VCaP (cell line): ENCODE data around the gene LYSMD3.

Experiments
- H3K27ac ChIP-seq: fragments of 450-650 bp; 2 replicates; pipeline ENCODE4 v1.5.1; 2017
- TF ChIP-seq, protein P1 (sequence below): fragments of 450-650 bp; conservative IDR thresholded peaks from 2 replicates; pipeline ENCODE4 v1.5.1; 2017; ENCODE audit warnings: mild to moderate bottlenecking, moderate library complexity

LYSMD3 gene

DNA sequence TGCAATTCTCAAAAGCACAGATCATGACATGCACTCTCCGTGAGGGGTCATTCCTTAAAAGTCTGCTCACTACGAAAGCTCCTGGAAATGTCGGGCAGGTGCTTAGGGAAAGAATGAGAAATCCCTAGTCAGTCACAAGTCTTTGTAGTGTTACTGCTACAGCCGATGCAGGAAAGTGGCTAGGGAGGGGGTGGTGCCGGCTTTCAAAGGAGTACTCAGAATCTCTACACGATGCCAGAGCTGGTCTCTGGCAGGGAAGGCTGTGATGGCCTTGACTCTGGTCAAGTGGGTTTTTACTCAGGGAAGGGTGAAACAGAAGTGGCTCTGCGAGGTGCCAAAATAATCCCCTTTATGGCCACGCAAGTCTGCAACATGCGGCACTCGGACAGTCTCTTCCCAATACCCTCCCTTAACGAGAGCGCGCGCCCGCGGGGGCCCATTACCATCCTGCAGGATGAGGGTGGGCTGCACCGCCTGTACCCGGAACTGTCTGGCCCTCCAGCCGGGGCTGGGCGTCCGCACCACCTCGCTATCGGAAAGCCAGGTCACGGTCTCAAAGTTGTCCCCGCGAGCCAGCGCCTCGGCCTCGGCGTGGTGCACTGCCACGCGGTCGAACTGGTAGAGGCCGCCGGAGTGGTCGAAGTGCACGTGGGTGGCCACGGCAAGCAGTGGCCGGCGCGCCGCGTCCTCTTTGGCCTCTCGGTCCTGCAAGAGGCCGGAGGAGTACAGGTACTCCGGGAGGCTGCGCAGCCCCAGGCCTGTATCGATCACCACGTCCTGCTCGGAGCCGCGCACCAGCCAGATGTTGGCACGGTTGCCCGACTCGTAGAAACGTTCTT lies 55.8 kb downstream of the LYSMD3 start:
- TF ChIP-seq, protein P1, sequence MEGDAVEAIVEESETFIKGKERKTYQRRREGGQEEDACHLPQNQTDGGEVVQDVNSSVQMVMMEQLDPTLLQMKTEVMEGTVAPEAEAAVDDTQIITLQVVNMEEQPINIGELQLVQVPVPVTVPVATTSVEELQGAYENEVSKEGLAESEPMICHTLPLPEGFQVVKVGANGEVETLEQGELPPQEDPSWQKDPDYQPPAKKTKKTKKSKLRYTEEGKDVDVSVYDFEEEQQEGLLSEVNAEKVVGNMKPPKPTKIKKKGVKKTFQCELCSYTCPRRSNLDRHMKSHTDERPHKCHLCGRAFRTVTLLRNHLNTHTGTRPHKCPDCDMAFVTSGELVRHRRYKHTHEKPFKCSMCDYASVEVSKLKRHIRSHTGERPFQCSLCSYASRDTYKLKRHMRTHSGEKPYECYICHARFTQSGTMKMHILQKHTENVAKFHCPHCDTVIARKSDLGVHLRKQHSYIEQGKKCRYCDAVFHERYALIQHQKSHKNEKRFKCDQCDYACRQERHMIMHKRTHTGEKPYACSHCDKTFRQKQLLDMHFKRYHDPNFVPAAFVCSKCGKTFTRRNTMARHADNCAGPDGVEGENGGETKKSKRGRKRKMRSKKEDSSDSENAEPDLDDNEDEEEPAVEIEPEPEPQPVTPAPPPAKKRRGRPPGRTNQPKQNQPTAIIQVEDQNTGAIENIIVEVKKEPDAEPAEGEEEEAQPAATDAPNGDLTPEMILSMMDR = no peak
- peak overlapping the region; percentile 83 for H3K27ac ChIP-seq

DNA sequence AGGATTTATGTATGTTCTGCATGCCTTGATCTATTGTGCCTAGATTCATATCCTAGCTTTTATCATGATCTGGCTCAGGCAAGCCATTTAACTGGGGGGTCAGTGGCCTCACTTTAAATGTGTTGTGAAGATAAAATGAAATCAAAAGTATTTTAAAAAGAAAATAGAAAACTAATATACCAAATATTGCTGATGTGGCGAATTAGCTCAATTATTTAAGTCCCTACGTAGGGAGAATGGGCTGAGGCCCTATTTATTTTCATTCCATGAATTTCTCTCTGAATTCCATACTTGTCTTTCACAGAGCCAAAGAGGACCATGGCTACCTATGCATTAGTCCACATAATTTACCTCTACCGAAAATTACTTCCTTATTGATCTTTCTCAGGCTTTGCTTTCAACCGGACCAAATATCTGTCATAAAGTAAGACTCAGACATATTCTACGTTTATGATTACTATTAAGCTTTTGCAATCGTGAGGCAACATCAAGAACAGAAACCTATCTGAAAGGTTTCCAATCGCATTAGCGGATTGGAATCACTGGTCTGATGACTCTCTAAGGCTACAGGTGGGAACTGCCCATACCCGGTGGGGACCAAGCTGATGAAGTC lies 56.5 kb downstream of the LYSMD3 start:
- H3K27ac ChIP-seq = peak overlapping the region; percentile 83
- TF ChIP-seq, protein P1 = no peak
